Testis (tissue), 3 donors: ENCODE results near the gene BDH2. TPM values are rescaled to one million over a fixed set of nuclear protein-coding genes. Genes with fewer than 3 reads are reported as not detected.

ENCODE experiments used
- DNase-seq: peaks from one replicate; pipeline ENCODE4 v3.0.0-alpha.2; 2019
- H3K27ac ChIP-seq, 2 donors: fragments of 200-600 bp; sonication (generic); one replicate each; pipeline ENCODE4 v1.5.1; 2019
- H3K27me3 ChIP-seq: fragments of 200-600 bp; sonication (generic); one replicate; pipeline ENCODE4 v1.5.1; 2019
- H3K36me3 ChIP-seq: fragments of 200-600 bp; sonication (generic); one replicate; pipeline ENCODE4 v1.5.1; 2017; ENCODE audit warnings: low read depth; ENCODE audit errors: missing control alignments
- H3K4me1 ChIP-seq: fragments of 200-600 bp; sonication (generic); one replicate; pipeline ENCODE4 v1.5.1; 2019
- H3K4me3 ChIP-seq, 2 donors: fragments of 200-600 bp; sonication (generic); one replicate each; pipeline ENCODE4 v1.5.1; 2017 to 2019
- H3K9me3 ChIP-seq: fragments of 200-600 bp; sonication (generic); one replicate; pipeline ENCODE4 v1.5.1; 2017
- POLR2A ChIP-seq: fragments of 450-650 bp; IDR thresholded peaks from one replicate; pipeline ENCODE4 v1.6.1; 2017; ENCODE audit warnings: antibody characterized with exemption, mild to moderate bottlenecking, moderate library complexity
- WGBS, 2 donors: methylation state at CpG; one replicate each; pipeline ENCODE4 v1.1.5; 2018; 5-methylcytosine and 5-hydroxymethylcytosine counted together
- intact Hi-C: fragments of 100-400 bp; cut with DNase I; formaldehyde crosslinking; loops from one replicate; pipeline ENCODE4 v1.15.1; 2023; ENCODE audit warnings: low total_unique reads
- polyA plus RNA-seq: library from polyadenylated mRNA; stranded (reverse); fragments of 350-450 nt; fragmentation: Illumina TruSeq; extraction: RNeasy Lipid Tissue Mini Kit (QIAGEN cat#74804); gene quantifications from one replicate; pipeline ENCODE4 v1.2.3, GENCODE V29; 2014; ENCODE audit warnings: low read depth, low replicate concordance; ENCODE audit not compliant: insufficient read depth
- total RNA-seq, 2 donors: library from RNA; depleted of rRNA; stranded (reverse); fragments of >200 nt; gene quantifications; one replicate each; pipeline ENCODE4 v1.2.3, GENCODE V29; 2016
- TF ChIP-seq, protein P1 (sequence below), 3 experiments: fragments of 450-650 bp in 2 of 3; fragments of 200-600 bp in 1 of 3; sonication (generic) in 1 of 3; IDR thresholded peaks; one replicate each; pipeline ENCODE4 v1.5.1; 2016 to 2019; ENCODE audit warnings: antibody characterized with exemption in 3 of 3, mild to moderate bottlenecking in 2 of 3, moderate library complexity in 1 of 3

Gene BDH2
- total and polyA plus RNA-seq, 3 donors from 2014 or later = 41.2 to 54.7 (median 53.1) TPM

DNA sequence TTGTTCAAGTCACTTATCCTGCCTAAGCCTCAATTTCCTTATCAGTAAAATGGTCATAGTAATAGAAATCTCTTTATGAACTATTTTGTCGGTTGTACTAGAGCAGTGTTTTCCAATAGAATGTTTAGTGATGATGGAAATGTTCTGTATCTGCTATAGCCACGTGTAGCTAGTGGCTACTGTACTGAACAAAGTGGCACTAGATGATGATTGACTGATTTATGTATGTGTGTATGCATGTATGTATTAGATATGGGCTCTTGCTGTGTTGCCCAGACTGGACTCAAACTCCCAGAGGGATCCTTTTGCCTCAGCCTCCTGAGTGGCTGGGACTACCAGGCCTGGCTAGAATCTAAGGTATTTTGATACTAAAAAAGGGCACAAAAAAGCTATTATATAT is 55.5 kb downstream of the BDH2 start:
- intact Hi-C loops = no loop called here
- DNase-seq = no peak
- WGBS, 2 donors = 86 to 90% methylated on average over 2 of the region's 2 CpGs
- Histone ChIP-seq H3K4me3 (no peak overlapping the region), H3K27me3 (no peaks in the 10 kb centered on the region), H3K4me1 (no peaks in the 10 kb centered on the region), H3K36me3 (no peaks in the 10 kb centered on the region), H3K9me3 (no peaks in the 10 kb centered on the region), H3K27ac (no peak overlapping the region)
- TF ChIP-seq, protein P1, sequence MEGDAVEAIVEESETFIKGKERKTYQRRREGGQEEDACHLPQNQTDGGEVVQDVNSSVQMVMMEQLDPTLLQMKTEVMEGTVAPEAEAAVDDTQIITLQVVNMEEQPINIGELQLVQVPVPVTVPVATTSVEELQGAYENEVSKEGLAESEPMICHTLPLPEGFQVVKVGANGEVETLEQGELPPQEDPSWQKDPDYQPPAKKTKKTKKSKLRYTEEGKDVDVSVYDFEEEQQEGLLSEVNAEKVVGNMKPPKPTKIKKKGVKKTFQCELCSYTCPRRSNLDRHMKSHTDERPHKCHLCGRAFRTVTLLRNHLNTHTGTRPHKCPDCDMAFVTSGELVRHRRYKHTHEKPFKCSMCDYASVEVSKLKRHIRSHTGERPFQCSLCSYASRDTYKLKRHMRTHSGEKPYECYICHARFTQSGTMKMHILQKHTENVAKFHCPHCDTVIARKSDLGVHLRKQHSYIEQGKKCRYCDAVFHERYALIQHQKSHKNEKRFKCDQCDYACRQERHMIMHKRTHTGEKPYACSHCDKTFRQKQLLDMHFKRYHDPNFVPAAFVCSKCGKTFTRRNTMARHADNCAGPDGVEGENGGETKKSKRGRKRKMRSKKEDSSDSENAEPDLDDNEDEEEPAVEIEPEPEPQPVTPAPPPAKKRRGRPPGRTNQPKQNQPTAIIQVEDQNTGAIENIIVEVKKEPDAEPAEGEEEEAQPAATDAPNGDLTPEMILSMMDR (IDR thresholded peaks at IDR 0.05) = no peak
- no peak for TF ChIP-seq POLR2A

DNA sequence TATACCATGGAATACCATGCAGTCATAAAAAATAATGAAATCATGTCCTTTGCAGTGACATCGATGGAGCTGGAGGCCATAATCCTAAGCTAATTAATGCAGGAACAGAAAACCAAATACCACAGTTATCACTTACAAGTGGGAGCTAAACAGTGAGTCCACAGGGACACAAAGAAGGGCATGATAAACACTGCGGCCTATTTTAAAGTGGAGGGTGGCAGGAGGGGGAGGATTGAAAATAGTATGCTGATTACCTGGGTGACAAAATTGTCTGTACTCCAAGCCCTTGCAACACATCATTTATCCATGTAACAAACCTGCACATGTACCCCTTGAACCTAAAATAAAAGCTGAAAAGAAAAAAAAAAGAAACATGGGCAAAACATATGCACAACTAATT is 63.5 kb downstream of the BDH2 start:
- no peaks in the 10 kb centered on the region for H3K9me3 ChIP-seq
- no peak for TF ChIP-seq POLR2A
- TF ChIP-seq, protein P1 (IDR thresholded peaks at IDR 0.05) = no peak
- H3K36me3 ChIP-seq = no peaks in the 10 kb centered on the region
- H3K27me3 ChIP-seq = no peaks in the 10 kb centered on the region
- WGBS, 2 donors = 88 to 94% methylated on average over 2 of the region's 2 CpGs
- no peak overlapping the region for H3K27ac ChIP-seq
- H3K4me1 ChIP-seq = no peaks in the 10 kb centered on the region
- no peak for DNase-seq
- no peak overlapping the region for H3K4me3 ChIP-seq
- intact Hi-C loops = no loop called here

DNA sequence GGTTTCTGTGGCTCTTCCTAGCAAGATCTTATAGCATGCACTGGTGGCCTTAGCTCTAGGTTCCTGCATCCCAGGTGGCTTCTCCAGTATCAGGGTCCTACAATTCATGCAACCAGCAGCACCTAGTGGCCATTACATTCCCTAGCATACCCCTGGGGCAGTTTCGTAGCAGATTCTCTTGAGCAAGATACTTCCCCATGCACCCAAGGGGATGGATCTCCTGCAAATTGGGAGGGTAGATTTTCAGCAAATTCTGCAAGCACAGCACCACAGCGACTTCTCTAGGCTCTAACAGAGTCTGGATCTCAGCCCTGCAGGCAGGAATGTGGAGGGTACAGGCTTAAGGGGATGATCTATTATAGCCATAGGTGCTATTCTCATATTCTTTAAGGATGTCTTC is 67.1 kb downstream of the BDH2 start:
- Histone ChIP-seq H3K36me3 (no peaks in the 10 kb centered on the region), H3K27me3 (no peaks in the 10 kb centered on the region), H3K4me1 (no peaks in the 10 kb centered on the region), H3K9me3 (no peaks in the 10 kb centered on the region), H3K27ac (no peak overlapping the region), H3K4me3 (no peak overlapping the region)
- WGBS, 2 donors = 45 to 72% methylated on average over 2 of the region's 2 CpGs
- DNase-seq = peak; percentile 48
- TF ChIP-seq, protein P1 (IDR thresholded peaks at IDR 0.05) = peak in 1 of 3 experiments; percentile 19
- TF ChIP-seq POLR2A = no peak
- intact Hi-C loops = no loop called here

DNA sequence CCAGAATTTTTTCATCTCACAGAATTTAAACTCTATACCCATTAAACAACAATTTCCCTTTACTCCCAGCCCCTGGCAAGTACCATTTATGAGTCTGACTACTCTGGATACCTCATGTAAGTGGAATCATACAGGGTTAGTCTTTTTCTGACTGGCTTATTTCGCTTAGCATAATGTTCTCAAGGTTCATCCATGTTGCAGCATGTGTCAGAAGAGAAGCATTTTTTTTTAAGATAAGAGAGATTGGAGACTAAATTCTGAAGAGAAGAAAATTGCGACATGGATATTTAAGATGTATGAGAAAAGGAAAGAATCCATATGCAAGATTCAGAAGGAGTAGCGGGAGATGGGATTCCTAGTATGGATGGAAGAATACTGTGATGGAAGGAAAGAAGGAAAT is 68.8 kb downstream of the BDH2 start:
- H3K4me3 ChIP-seq = no peak overlapping the region
- H3K27ac ChIP-seq = no peak overlapping the region
- H3K4me1 ChIP-seq = no peaks in the 10 kb centered on the region
- H3K36me3 ChIP-seq = no peaks in the 10 kb centered on the region
- WGBS, 2 donors = 90 to 97% methylated on average over 3 of the region's 3 CpGs
- intact Hi-C loops = no loop called here
- no peaks in the 10 kb centered on the region for H3K27me3 ChIP-seq
- no peak for DNase-seq
- H3K9me3 ChIP-seq = no peaks in the 10 kb centered on the region
- TF ChIP-seq POLR2A = no peak
- TF ChIP-seq, protein P1 (IDR thresholded peaks at IDR 0.05) = no peak

DNA sequence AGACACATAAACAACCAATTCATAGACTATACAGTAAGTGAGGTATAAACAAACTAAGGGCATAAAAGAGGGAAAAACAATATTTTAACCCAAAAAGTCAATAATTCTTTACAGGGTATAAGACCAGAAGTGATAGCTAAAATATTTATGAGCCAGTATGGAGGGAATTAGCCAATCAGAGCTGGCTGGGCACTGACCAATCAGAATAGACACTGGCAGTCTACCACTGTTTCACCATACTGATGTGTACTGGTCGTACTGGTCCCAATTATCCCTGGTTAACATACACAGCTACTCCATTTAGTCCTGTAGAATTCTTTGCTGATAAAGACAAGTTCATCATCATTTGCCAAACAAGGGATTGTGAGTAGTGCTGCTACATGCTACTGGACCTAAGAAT is 70.3 kb downstream of the BDH2 start:
- H3K27ac ChIP-seq = no peak overlapping the region
- H3K9me3 ChIP-seq = no peaks in the 10 kb centered on the region
- no peaks in the 10 kb centered on the region for H3K36me3 ChIP-seq
- no peaks in the 10 kb centered on the region for H3K4me1 ChIP-seq
- TF ChIP-seq POLR2A = no peak
- TF ChIP-seq, protein P1 (IDR thresholded peaks at IDR 0.05) = no peak
- DNase-seq = no peak
- intact Hi-C loops = no loop called here
- WGBS, 2 donors = 85 to 89% methylated on average over 1 of the region's 1 CpG
- no peak overlapping the region for H3K4me3 ChIP-seq
- H3K27me3 ChIP-seq = no peaks in the 10 kb centered on the region

Other genes starting within 250 kb of the BDH2 start
- 10 to 100 TPM in 1 of 2 donors, 1 to 10 TPM in 1; 8.4 to 10.3 TPM for gene CISD2, start 230.8 kb downstream of the BDH2 start, total RNA-seq
- gene CISD2, start 230.8 kb downstream of the BDH2 start, polyA plus RNA-seq = 19.4 TPM
- 10 to 100 TPM; 23.4 to 27.2 TPM for gene SLC9B1, start 80.1 kb downstream of the BDH2 start, total RNA-seq
- gene SLC9B1, start 80.1 kb downstream of the BDH2 start, polyA plus RNA-seq = 108 TPM
- gene SLC9B2, start 23.1 kb downstream of the BDH2 start, total RNA-seq = 10 to 100 TPM; 10.2 to 14.6 TPM
- gene SLC9B2, start 23.1 kb downstream of the BDH2 start, polyA plus RNA-seq = 9.7 TPM
- 1 to 10 TPM; 6.6 to 9.1 TPM for gene CENPE, start 98.5 kb upstream of the BDH2 start, total RNA-seq
- gene CENPE, start 98.5 kb upstream of the BDH2 start, polyA plus RNA-seq = 0.96 TPM